ENCODE measurements around the gene PAGE2.
"Not testable (repeated sequence)": the region's sequence is repeated elsewhere in the genome, so short reads cannot be mapped to it uniquely, and the experiment has no call there.

PAGE2 gene

DNA sequence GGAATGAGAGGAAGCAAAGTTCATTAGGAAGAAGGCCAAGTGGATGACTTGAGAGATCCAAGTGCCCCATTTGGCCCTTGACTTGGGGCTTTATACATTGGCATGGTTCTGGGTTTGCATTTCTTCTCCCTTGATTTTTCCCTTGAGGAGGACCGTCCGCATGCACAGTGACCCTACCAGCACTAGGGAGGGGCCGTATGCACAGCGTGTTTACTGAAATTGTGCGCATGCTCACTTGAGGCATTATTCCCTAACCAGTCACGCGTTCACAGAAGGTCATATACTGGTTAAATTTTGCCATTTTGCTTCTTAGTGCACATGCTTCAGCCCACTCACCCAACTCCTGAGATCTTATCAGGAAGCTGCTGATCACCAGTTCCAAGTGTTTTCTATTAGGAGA, 35.1 kb downstream of the PAGE2 start:
- no peak for DNase-seq (ENCODE audit: low read depth, low spot score)

DNA sequence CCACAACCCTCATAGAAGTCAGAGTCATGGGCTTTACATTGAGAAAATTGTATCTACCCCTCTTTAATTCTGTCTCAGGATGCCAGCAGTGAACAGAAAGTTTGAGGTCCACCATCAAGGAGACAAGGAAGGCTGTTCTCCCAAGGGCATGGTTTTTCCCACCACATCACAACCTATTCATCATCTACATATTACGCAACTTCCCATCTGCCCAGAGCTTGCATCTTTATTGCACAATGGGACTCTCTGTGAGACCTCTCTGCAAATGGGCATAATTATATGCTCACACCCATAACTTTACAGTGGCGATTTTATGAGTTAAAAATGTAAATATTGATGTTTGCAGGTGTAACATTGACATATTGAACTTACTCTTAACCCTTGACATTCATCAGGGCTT, 38.9 kb downstream of the PAGE2 start:
- no peak for DNase-seq (ENCODE audit: low read depth, low spot score)

DNA sequence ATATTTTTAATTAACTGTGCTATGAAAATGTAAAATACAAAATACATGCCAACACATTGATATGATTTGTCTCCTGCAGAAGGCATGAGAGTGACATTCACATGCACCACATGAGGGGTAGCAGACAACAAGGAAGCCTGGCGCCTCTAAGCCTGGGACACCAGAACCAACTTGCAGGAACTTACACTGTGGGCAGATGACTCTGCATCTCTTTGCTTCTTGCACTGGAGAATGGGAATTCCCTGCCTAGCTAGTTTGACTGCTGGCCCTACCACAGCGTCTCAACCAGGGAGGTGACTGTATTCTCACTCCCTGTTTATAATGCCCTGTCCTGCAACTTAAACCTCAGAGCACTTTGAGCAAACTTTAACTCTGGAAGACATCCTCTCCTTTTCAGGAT, 40.5 kb downstream of the PAGE2 start:
- DNase-seq (ENCODE audit: low read depth, low spot score): no peak

DNA sequence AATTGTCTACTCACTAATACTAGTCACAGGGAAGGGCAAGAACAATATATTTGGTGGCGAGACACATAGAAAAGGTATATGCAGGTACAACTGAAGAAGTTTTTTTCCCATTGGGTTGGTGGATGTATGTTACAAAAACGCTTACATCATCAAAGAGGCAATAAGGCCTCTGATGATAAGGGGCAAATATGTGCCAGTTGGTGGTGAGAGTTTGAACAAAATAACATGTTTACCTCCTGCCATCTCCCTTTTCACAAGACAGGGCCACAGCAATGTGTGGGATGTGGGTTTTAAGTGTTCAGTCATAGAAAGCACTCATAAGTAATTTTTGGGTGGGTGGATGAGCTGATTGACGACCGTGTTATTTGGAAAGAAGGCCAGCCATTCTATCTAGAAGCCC, 41.7 kb downstream of the PAGE2 start:
- DNase-seq (ENCODE audit: low read depth, low spot score): no peak

DNA sequence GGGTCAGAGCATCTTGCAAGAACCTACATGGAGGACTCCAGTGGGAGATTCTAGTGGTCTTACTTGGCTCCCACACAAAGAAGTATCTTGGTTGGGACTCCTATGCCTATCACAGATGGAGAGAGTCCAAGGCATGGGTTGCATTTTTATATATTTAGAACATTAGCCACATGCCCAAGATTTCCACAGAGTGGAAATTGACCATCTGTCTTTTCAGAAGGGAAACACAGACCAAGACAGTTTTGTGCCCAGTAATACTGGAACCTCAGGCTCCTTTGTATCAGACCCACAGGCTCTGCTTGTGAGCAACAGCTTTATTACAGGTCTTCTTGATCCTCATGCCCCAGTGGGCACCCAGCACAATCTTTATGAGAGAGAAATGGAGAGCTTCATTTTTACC, 43.6 kb downstream of the PAGE2 start:
- DNase-seq (ENCODE audit: low read depth, low spot score): no peak

DNA sequence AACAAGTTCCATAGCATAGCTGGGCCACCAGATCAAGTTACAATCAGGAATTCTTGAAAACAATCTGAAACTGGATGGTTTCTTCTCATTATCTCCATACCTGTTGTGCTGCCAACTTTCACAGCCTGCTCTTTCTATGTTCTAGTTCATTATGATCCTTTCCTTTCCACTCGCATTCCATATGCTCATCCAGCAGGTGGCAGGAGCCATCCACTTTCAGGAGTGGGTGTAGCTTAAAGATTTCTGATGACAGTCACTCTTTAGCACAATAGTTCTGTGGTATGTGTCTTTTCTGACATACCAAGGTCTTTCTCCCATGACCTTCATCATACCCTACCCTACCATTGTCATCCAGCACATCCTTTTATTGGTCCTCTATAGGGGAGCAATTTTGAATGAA, 46.4 kb downstream of the PAGE2 start:
- no peak for DNase-seq (ENCODE audit: low read depth, low spot score)

DNA sequence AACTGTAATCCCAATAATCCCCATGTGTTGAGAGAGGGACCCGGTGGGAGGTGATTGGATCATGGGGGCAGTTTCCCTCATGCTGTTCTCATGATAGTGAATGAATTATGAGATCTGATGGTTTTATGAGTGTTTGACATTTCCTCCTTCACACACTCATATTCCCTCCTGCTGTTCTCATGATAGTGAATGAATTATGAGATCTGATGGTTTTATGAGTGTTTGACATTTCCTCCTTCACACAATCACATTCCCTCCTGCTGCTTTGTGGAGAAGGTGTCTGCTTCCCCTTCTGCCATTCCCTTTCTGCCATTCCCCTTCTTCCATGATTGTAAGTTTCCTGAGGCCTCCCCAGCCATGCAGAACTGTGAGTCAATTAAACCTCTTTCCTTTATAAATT, 52.0 kb downstream of the PAGE2 start:
- DNase-seq (ENCODE audit: low read depth, low spot score): not testable (repeated sequence)

All from activated CD4-positive, CD25-positive, alpha-beta regulatory T cell treated with anti-CD3 and anti-CD28 coated beads, Interleukin-2, amount 50 U/mL, for 16 hours (primary cell).